ENCODE results near the gene TVP23A. TPM values are rescaled to one million over a fixed set of nuclear protein-coding genes. Genes with fewer than 3 reads are reported as not detected.
"Not testable (repeated sequence)": the region's sequence is repeated elsewhere in the genome, so short reads cannot be mapped to it uniquely, and the experiment has no call there.

Gene TVP23A
- total RNA-seq, 1 experiment from 2014 or later, result 0.32 TPM

DNA sequence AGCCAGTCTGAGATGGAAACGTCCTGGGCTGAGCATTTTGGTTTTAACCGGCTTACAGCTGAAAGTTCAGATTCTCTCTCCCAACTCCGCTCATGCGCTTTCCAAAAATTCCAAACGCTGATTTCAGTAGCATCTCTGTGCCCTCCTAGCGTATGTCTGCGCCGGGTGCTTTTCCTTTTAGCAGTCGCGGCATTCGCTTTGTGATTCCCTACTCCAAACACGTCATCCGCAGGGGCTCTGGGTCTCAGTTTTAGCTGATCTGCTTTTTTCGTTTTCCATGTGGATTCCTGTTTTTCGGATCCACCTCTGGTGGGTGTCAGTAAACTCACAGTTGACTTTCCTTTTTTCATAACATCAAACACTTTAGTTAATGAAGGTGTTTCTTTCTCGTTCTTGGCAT is 22.1 kb upstream of the TVP23A start:
- no peak for DNase-seq (ENCODE audit: low read depth, low spot score)
- in situ Hi-C loops (cut with HindIII; ENCODE audit: low pct_unique_long_range_greater_than_20kb, low sequenced_read_pairs), result no loop called here

DNA sequence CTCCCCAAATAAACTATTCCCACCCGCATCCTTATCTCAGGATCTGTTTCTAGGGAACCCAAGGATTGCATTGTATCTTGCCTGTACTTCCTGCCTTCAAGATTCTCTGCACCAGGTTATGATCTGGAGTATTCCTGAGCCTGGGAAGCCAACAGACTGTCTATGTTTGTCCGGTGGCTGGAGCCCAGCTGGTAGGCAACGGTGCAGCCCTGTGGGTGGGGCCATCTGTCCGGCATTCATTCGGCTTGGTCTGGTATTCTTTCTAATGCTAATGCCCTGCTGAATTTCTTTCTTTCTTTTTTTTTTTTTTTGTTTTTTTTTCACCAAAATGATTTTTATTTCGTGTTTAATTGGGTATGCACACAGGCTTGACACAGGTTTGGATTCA is 20.7 kb upstream of the TVP23A start:
- in situ Hi-C loops (cut with HindIII; ENCODE audit: low pct_unique_long_range_greater_than_20kb, low sequenced_read_pairs), result no loop called here
- no peak for DNase-seq (ENCODE audit: low read depth, low spot score)

DNA sequence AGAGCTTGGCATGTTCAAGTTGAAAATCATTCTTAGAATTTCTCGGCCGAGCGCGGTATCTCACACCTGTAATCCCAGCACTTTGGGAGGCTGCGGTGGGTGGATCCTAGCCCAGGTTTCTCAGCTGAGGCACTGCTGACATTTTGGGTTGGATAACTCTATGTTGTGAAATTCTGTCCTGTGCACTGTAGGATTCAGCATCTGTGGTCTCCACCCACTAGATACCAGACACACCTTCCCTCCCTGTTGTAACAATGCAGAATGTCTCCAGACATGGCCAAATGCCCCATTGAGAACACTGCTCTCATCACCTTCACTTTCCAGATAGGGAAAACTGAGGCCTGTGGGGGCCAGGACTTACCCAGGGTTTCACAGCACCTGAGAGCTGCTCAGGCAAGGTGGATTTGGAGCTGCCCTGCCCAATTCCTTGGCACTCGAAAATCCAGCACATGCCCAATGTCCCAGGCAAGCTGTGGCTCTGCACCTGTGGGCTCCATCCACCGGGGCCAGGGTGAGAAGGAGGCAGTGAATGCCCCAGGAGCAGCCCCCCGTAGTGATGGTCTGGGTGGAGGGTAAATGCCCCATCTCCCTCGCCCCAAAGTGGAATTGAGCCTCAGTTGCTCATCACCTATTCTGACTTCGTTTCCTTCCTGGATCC is 20.2 kb upstream of the TVP23A start:
- DNase-seq (ENCODE audit: low read depth, low spot score), result no peak
- in situ Hi-C loops (cut with HindIII; ENCODE audit: low pct_unique_long_range_greater_than_20kb, low sequenced_read_pairs), result no loop called here

- no peak for DNase-seq (ENCODE audit: low read depth, low spot score)
- in situ Hi-C loops (cut with HindIII; ENCODE audit: low pct_unique_long_range_greater_than_20kb, low sequenced_read_pairs), result no loop called here
Observed at GRCh38 chr16:10836174-10836853, 17.7 kb upstream of the TVP23A start.

DNA sequence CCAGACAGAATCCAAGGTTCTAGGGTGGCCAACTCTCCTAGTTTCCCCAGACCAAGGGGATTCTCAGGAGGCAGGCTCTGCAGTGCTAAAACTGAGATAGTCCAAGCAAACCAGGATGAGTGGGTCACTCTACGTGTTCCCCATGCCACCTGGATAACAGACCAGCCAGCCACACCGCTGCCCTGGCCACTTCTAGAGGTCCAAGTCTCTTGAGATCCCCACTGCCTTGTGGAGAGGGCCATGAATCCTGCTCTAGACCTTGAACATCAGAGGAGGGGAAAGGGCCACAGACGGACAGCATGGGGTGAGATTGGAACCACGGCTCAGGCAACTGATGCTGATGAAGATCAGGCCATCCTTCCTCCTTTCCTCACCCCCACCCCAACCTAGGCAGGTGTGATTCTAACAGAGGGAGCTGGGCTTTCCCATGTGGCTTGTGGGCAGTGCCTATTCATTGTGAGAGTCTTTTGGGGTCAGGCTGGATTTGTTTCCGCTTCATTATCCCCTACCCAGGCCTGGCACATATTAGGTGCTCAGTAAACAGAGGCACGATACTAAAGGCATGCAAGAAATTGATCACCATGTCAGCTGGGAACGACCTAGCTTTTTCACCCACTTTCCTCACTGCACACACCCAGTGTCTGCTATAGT is 16.8 kb upstream of the TVP23A start:
- in situ Hi-C loops (cut with HindIII; ENCODE audit: low pct_unique_long_range_greater_than_20kb, low sequenced_read_pairs), result no loop called here
- no peak for DNase-seq (ENCODE audit: low read depth, low spot score)

DNA sequence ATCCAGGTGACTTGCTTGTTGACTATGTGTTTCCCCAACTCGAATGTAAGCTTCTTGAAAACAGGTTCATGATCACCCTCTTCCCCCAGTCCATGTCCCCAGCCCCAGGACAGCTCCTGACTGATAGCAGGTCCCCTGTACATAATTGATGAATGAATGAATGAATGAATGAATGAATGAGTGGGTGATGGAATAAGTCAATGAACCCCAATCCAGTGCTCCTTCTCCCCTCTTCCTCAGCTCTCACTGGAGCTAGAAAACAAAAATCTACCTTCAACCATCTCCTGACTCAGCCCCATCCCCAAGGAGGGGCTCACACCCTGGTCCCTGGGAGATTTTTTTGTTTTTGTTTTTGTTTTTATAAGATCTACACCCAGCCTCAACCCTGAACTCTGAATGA is 16.2 kb upstream of the TVP23A start:
- in situ Hi-C loops (cut with HindIII; ENCODE audit: low pct_unique_long_range_greater_than_20kb, low sequenced_read_pairs), result no loop called here
- DNase-seq (ENCODE audit: low read depth, low spot score), result no peak

GRCh38 chr16:10834130-10834529 is 15.5 kb upstream of the TVP23A start:
- no peak for DNase-seq (ENCODE audit: low read depth, low spot score)
- in situ Hi-C loops (cut with HindIII; ENCODE audit: low pct_unique_long_range_greater_than_20kb, low sequenced_read_pairs), result no loop called here

DNA sequence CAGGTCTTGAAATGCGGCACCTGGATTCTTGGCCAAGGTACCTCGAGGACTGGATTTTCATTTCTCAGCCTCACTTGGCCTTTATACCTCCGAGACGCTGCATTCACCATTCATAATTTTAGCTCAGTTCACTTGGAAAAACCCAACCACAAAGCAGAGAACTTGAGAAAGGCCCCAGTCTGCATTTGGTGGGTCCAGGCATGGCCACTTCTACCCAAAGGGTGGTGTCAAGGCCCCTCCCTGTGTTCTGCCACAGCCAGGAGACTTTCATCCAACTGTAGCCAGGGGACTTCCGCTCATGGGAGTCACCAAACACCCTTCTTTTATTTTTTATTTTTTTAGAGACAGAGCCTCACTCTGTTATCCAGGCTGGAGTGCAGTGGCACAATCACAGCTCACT is 14.7 kb upstream of the TVP23A start:
- in situ Hi-C loops (cut with HindIII; ENCODE audit: low pct_unique_long_range_greater_than_20kb, low sequenced_read_pairs), result no loop called here

DNA sequence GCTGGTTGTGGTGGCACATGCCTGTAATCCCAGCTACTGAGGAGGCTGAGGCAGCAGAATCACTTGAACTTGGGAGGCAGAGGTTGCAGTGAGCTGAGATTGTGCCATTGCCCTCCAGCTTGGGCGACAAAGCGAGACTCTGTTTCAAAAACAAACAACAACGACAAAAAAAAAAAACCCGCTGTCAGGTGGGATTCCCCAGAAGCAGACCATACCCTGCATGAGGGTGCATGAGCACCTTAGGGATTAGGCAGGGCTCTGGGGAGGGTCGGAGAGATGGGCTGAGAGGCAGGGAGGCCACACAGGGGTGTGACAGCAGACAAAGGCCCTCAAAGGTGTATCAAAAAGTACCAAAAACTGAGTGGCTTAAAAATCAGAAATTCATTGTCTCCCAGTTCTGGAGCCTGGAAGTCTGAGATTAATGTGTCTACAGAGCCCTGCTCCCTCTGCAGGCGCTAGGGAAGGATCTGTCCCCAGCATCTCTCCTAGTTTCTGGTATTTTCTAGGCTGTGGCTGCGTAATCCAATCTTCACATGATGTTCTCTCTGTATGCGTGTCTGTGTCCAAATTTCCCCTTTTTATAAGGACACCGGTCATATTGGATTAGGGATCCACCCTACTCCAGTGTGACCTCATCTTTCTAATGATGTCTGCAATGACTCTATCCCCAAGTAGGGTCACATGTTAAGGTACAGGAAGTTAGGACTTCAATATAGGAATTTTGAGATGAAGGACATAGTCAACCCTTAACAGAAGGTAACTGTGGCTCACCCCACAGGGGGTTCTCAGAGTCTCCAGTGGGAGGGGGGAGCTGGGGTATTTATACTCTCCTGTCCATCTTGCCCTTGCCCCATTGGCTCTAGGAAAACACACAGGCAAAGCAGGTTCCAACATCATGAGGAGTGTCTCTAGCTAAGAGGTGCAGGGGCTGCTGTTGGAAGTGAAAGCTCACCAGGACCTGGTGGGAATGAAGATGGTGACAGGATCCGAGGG is 13.6 kb upstream of the TVP23A start:
- no peak for DNase-seq (ENCODE audit: low read depth, low spot score)
- in situ Hi-C loops (cut with HindIII; ENCODE audit: low pct_unique_long_range_greater_than_20kb, low sequenced_read_pairs), result no loop called here

More for the DNA sequence above, 14.7 kb upstream of the TVP23A start:
- no peak for DNase-seq (ENCODE audit: low read depth, low spot score)

GRCh38 chr16:10830240-10830639 is 11.6 kb upstream of the TVP23A start:
- in situ Hi-C loops (cut with HindIII; ENCODE audit: low pct_unique_long_range_greater_than_20kb, low sequenced_read_pairs); DNase-seq (ENCODE audit: low read depth, low spot score): not testable (repeated sequence)

DNA sequence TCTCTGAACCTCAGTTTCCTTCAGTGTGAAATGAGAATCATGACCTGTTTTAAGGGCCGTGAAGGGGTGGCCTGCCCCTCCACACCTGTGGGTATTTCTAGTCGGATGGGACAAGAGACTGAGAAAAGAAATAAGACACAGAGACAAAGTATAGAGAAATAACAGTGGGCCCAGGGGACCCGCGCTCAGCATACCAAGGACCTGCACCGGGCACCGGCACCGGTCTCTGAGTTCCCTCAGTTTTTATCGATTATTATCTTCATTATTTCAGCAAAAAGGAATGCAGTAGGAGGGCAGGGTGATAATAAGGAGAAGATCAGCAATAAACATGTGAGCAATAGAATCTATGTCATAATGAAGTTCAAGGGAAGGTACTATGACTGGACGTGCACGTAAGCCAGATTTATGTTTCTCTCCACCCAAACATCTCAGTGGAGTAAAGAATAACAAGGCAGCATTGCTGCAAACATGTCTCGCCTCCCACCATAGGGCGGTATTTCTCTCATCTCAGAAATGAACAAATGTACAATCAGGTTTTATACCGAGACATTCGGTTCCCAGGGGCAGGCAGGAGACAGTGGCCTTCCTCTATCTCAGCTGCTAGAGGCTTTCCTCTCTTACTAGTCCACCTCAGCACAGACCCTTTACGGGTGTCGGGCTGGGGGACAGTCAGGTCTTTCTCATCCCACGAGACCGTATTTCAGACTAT is 10.9 kb upstream of the TVP23A start:
- in situ Hi-C loops (cut with HindIII; ENCODE audit: low pct_unique_long_range_greater_than_20kb, low sequenced_read_pairs), result not testable (repeated sequence)

GRCh38 chr16:10828851-10829366 is 10.3 kb upstream of the TVP23A start:
- in situ Hi-C loops (cut with HindIII; ENCODE audit: low pct_unique_long_range_greater_than_20kb, low sequenced_read_pairs), result no loop called here
- DNase-seq (ENCODE audit: low read depth, low spot score), result peak; percentile 40

More for the DNA sequence above, 10.9 kb upstream of the TVP23A start:
- not testable (repeated sequence) for DNase-seq (ENCODE audit: low read depth, low spot score)

DNA sequence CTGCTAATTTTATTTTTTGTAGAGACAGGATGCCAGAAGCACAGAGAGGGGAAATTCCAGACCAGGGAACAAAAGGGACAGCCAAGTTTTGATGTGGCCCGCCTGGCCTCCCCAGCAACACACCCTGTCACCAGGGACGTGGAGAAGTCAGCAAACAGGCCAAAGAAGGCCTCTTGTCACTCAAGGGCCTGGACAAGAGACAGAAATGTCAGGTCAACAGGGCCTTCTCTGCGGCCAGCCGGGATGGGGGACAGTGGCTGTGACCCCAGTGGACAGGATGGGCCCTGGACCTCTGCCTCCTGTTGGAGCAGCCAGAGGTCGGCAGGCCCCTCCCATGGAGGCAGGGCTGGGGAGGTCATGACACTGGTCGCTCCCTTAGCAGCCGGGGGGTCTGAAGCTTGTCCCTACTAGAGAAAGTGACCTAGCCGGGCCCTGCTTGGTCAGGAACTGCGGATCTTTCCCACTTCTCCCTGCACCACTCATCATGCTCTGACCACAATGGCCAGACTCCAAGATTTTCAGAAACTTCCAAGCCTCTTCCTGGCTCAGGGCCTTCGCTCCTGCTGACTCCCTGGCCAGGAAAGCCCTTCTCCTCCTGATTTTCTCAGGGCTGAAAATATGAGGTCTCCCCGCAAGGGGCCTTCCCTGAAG is 9.2 kb upstream of the TVP23A start:
- in situ Hi-C loops (cut with HindIII; ENCODE audit: low pct_unique_long_range_greater_than_20kb, low sequenced_read_pairs), result no loop called here
- no peak for DNase-seq (ENCODE audit: low read depth, low spot score)

GRCh38 chr16:10824111-10824893 is 5.7 kb upstream of the TVP23A start:
- DNase-seq (ENCODE audit: low read depth, low spot score), result no peak
- in situ Hi-C loops (cut with HindIII; ENCODE audit: low pct_unique_long_range_greater_than_20kb, low sequenced_read_pairs), result no loop called here

DNA sequence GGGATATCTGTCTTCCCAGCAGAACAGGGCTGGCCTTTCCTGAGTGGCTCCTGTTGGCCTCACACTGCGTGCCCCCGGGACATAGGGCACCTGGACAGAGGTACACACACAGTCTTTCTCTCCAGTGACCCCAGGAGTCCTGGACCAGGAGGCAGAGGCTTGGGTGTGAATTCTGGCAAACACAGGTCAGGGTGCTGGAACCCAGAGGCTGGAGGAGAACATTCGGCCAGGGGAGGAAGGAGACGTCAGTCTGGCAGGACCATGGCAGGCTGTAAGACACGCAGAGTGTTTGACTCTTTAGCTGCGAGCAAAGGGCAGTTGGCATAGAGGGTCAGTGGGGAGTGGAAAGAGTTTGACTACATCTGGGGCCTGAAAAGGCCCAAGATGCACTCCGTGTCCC is 4.1 kb upstream of the TVP23A start:
- in situ Hi-C loops (cut with HindIII; ENCODE audit: low pct_unique_long_range_greater_than_20kb, low sequenced_read_pairs), result no loop called here

GRCh38 chr16:10820546-10820945 is 2.0 kb upstream of the TVP23A start:
- no peak for DNase-seq (ENCODE audit: low read depth, low spot score)
- in situ Hi-C loops (cut with HindIII; ENCODE audit: low pct_unique_long_range_greater_than_20kb, low sequenced_read_pairs), result no loop called here

More for the DNA sequence above, 4.1 kb upstream of the TVP23A start:
- DNase-seq (ENCODE audit: low read depth, low spot score), result no peak
